T-cell (primary cell): Measurements from ENCODE around the gene DPP6. TPM values are rescaled to one million over a fixed set of nuclear protein-coding genes. Genes with fewer than 3 reads are reported as not detected.

Experiments
- ATAC-seq, 4 experiments: fragments of 200-7000 bp in 3 of 4; fragments of 150-1000 bp in 1 of 4; cut with Tn5 transposase; replicated peaks in 1 of 4; 1 replicate in 3 of 4; 2 replicates in 1 of 4; pipeline ENCODE4 v1.10.0; 2021; ENCODE audit warnings: moderate library complexity in 3 of 4, mild to moderate bottlenecking in 2 of 4, moderate number of reproducible peaks in 1 of 4
- CTCF ChIA-PET, 2 donors: fragments of 300-600 bp; sonication (Branson Sonifier 250); formaldehyde crosslinking; loops; one replicate each; lab custom pipeline; 2022; ENCODE audit warnings: antibody characterized with exemption in 2 of 2; lab: Charles Lee
- POLR2A ChIA-PET, 2 donors: fragments of 300-600 bp; sonication (Branson Sonifier 250); formaldehyde crosslinking; loops; one replicate each; lab custom pipeline; 2022; ENCODE audit warnings: antibody characterized with exemption in 2 of 2; lab: Charles Lee
- DNase-seq, 35 experiments: peaks; one replicate each; pipeline versions ENCODE4 v3.0.0 to v3.0.0-alpha.2; 2013 to 2023
- H3K27ac ChIP-seq: one replicate; pipeline ENCODE4 v1.5.1; 2013; ENCODE audit warnings: low read length
- H3K27me3 ChIP-seq, 2 experiments: replicated peaks in 1 of 2; 1 replicate in 1 of 2; 2 replicates in 1 of 2; pipeline versions ENCODE4 v1.6.1 to v1.7.0; 2013; ENCODE audit warnings: low read length in 1 of 2, mixed read lengths in 1 of 2; ENCODE audit not compliant: control insufficient read depth in 2 of 2, insufficient read depth in 2 of 2; ENCODE audit errors: extremely low read depth in 1 of 2
- H3K36me3 ChIP-seq, 2 donors: 1 replicate in 1 of 2; 2 replicates in 1 of 2; pipeline versions ENCODE4 v1.6.1 to v1.7.0; 2013; ENCODE audit warnings: low read length in 1 of 2; ENCODE audit not compliant: control insufficient read depth in 2 of 2, insufficient read depth in 1 of 2; ENCODE audit errors: extremely low read depth in 1 of 2
- H3K4me1 ChIP-seq, 2 experiments: 1 replicate in 1 of 2; 2 replicates in 1 of 2; pipeline versions ENCODE4 v1.6.1 to v1.7.0; 2013; ENCODE audit warnings: low read length in 2 of 2, mixed read lengths in 1 of 2; ENCODE audit not compliant: insufficient read depth in 2 of 2, control insufficient read depth in 1 of 2; ENCODE audit errors: extremely low read depth in 1 of 2
- H3K4me3 ChIP-seq, 2 donors: 1 replicate in 1 of 2; 2 replicates in 1 of 2; pipeline versions ENCODE4 v1.5.1 to v1.7.0; 2013; ENCODE audit warnings: mild to moderate bottlenecking in 2 of 2, low read length in 1 of 2, moderate library complexity in 1 of 2; ENCODE audit not compliant: control insufficient read depth in 1 of 2; ENCODE audit errors: extremely low read depth in 1 of 2
- H3K9me3 ChIP-seq: 2 replicates; pipeline ENCODE4 v1.7.0; 2013
- H3K27ac Mint-ChIP-seq, 2 donors: one replicate each; pipeline ENCODE4 v1.8.0; 2020 to 2021; ENCODE audit warnings: mild to moderate bottlenecking in 2 of 2, mixed read lengths in 2 of 2
- H3K27me3 Mint-ChIP-seq, 2 donors: one replicate each; pipeline ENCODE4 v1.8.0; 2021 to 2022; ENCODE audit warnings: mixed read lengths in 2 of 2
- H3K36me3 Mint-ChIP-seq: one replicate; pipeline ENCODE4 v1.8.0; 2021; ENCODE audit warnings: mixed read lengths
- H3K4me1 Mint-ChIP-seq, 3 donors: one replicate each; pipeline ENCODE4 v1.8.0; 2020 to 2022; ENCODE audit warnings: mixed read lengths in 3 of 3, mild to moderate bottlenecking in 1 of 3
- H3K4me3 Mint-ChIP-seq, 3 donors: one replicate each; pipeline ENCODE4 v1.8.0; 2020 to 2022; ENCODE audit warnings: mild to moderate bottlenecking in 3 of 3, mixed read lengths in 3 of 3, moderate library complexity in 3 of 3
- H3K9me3 Mint-ChIP-seq, 3 donors: one replicate each; pipeline ENCODE4 v1.8.0; 2020 to 2022; ENCODE audit warnings: mixed read lengths in 3 of 3
- WGBS: methylation state at CpG from one replicate; pipeline ENCODE4 v1.1.5; 2013; ENCODE audit warnings: missing lambda C conversion rate; ENCODE audit not compliant: insufficient coverage; 5-methylcytosine and 5-hydroxymethylcytosine counted together
- total RNA-seq, 35 experiments: library from RNA in 6 of 35; stranded (reverse) in 6 of 35; fragments of 120-200 nt in 1 of 35; gene quantifications; one replicate each; pipeline versions ENCODE4 v1.2.1 to v1.2.4 and lab custom pipeline; 2013 to 2026

DPP6 gene
- total RNA-seq, 5 donors from 2014 or later (not counting 1 experiment from before 2014, with no cell fraction given), result not detected

- no peaks in the 10 kb centered on the region for H3K36me3 ChIP-seq
- ChIA-PET POLR2A (no interaction called here), CTCF (no interaction called here)
- peaks cover 2 to 4% of the 10 kb centered on the region in 2 donors for H3K27me3 Mint-ChIP-seq
- no peak overlapping the region for H3K4me3 Mint-ChIP-seq
- ATAC-seq (no peak), DNase-seq (no peak)
- no peaks in the 10 kb centered on the region for H3K9me3 Mint-ChIP-seq
- no peaks in the 10 kb centered on the region for H3K9me3 ChIP-seq
- no peaks in the 10 kb centered on the region for H3K4me1 Mint-ChIP-seq
- H3K4me1 ChIP-seq, result no peaks in the 10 kb centered on the region
- 78% methylated on average over 10 of the region's 21 CpGs for WGBS
- H3K36me3 Mint-ChIP-seq, result no peaks in the 10 kb centered on the region
- no peak overlapping the region for H3K27ac Mint-ChIP-seq
- H3K4me3 ChIP-seq, result no peak overlapping the region
- H3K27me3 ChIP-seq, result peaks cover 0 to 16% of the 10 kb centered on the region in 2 experiments
- no peak overlapping the region for H3K27ac ChIP-seq
Measured at GRCh38 chr7:154859747-154860620, 807.8 kb downstream of the DPP6 start.

GRCh38 chr7:154860621-154861375, 808.6 kb downstream of the DPP6 start:
- Histone ChIP-seq H3K4me1 (no peaks in the 10 kb centered on the region), H3K27ac (no peak overlapping the region), H3K9me3 (no peaks in the 10 kb centered on the region), H3K36me3 (no peaks in the 10 kb centered on the region), H3K27me3 (peaks cover 0 to 16% of the 10 kb centered on the region in 2 experiments), H3K4me3 (no peak overlapping the region)
- DNase-seq, result no peak
- Mint-ChIP-seq H3K9me3 (no peaks in the 10 kb centered on the region), H3K4me1 (no peaks in the 10 kb centered on the region), H3K27ac (no peak overlapping the region), H3K27me3 (peaks cover 2 to 4% of the 10 kb centered on the region in 2 donors), H3K4me3 (no peak overlapping the region), H3K36me3 (no peaks in the 10 kb centered on the region)
- ChIA-PET POLR2A (no interaction called here), CTCF (no interaction called here)
- no peak for ATAC-seq
- 63% methylated on average over 3 of the region's 7 CpGs for WGBS

GRCh38 chr7:154861589-154861988, 809.4 kb downstream of the DPP6 start:
- ChIA-PET CTCF (no interaction called here), POLR2A (interaction anchor here in 1 of 2 donors (0.7 kb wide), 1 partner anchor 72 kb away, joined by 5 read pairs; no protein-coding TSS in a partner anchor)
- Mint-ChIP-seq H3K27me3 (peaks cover 2 to 6% of the 10 kb centered on the region in 2 donors), H3K4me1 (no peaks in the 10 kb centered on the region), H3K4me3 (no peak overlapping the region), H3K9me3 (no peaks in the 10 kb centered on the region), H3K27ac (no peak overlapping the region), H3K36me3 (no peaks in the 10 kb centered on the region)
- Histone ChIP-seq H3K27ac (no peak overlapping the region), H3K4me1 (no peaks in the 10 kb centered on the region), H3K27me3 (peaks cover 0 to 20% of the 10 kb centered on the region in 2 experiments), H3K9me3 (no peaks in the 10 kb centered on the region), H3K4me3 (no peak overlapping the region), H3K36me3 (no peaks in the 10 kb centered on the region)
- 53% methylated on average over 2 of the region's 5 CpGs for whole genome bisulfite sequencing
- no peak for ATAC-seq
- no peak for DNase-seq

GRCh38 chr7:154862153-154862791, 810.1 kb downstream of the DPP6 start:
- Mint-ChIP-seq H3K9me3 (no peaks in the 10 kb centered on the region), H3K27ac (no peak overlapping the region), H3K27me3 (peaks cover 5 to 12% of the 10 kb centered on the region in 2 donors), H3K4me1 (no peaks in the 10 kb centered on the region), H3K36me3 (no peaks in the 10 kb centered on the region), H3K4me3 (no peak overlapping the region)
- ATAC-seq, result no peak
- H3K27me3 ChIP-seq, result peaks cover 0 to 20% of the 10 kb centered on the region in 2 experiments
- no peaks in the 10 kb centered on the region for H3K9me3 ChIP-seq
- no peaks in the 10 kb centered on the region for H3K4me1 ChIP-seq
- H3K27ac ChIP-seq, result no peak overlapping the region
- no peak for DNase-seq
- WGBS, result 62% methylated on average over 15 of the region's 16 CpGs
- no peak overlapping the region for H3K4me3 ChIP-seq
- POLR2A ChIA-PET, result interaction anchor here in 1 of 2 donors (0.7 kb wide), 1 partner anchor 72 kb away, joined by 5 read pairs; no protein-coding TSS in a partner anchor
- CTCF ChIA-PET, result no interaction called here
- no peaks in the 10 kb centered on the region for H3K36me3 ChIP-seq

GRCh38 chr7:154863766-154864522, 811.7 kb downstream of the DPP6 start:
- H3K4me1 ChIP-seq, result no peaks in the 10 kb centered on the region
- peaks cover 18 to 24% of the 10 kb centered on the region in 2 donors for H3K27me3 Mint-ChIP-seq

More at GRCh38 chr7:154863766-154864522, 811.7 kb downstream of the DPP6 start:
- H3K27ac ChIP-seq, result no peak overlapping the region
- 67% methylated on average over 14 of the region's 16 CpGs for WGBS
- H3K4me1 Mint-ChIP-seq, result peaks cover 0 to 2% (median 0%) of the 10 kb centered on the region in 3 donors
- H3K27me3 ChIP-seq, result peaks cover 0 to 33% of the 10 kb centered on the region in 2 experiments
- no peaks in the 10 kb centered on the region for H3K36me3 ChIP-seq
- ChIA-PET CTCF (no interaction called here), POLR2A (no interaction called here)
- no peaks in the 10 kb centered on the region for H3K9me3 ChIP-seq
- H3K4me3 Mint-ChIP-seq, result no peak overlapping the region
- H3K9me3 Mint-ChIP-seq, result no peaks in the 10 kb centered on the region
- no peak overlapping the region for H3K27ac Mint-ChIP-seq
- no peak overlapping the region for H3K4me3 ChIP-seq
- DNase-seq (no peak), ATAC-seq (no peak)
- no peaks in the 10 kb centered on the region for H3K36me3 Mint-ChIP-seq
